Raji (cell line): ENCODE data around the gene ANO6.
A peak's percentile ranks its signal among the peaks of the same experiment; 100 is the strongest.

Experiments
- POLR2A ChIP-seq: IDR thresholded peaks from 2 replicates; pipeline ENCODE4 v1.6.1; 2011; ENCODE audit warnings: low read depth, low read length, control low read depth; ENCODE audit not compliant: insufficient read depth

ANO6 gene

GRCh38 chr12:45407981-45408728 is 192.3 kb downstream of the ANO6 start:
- peak; percentile 82 for TF ChIP-seq POLR2A

GRCh38 chr12:45408729-45409114 is 192.8 kb downstream of the ANO6 start:
- peak; percentile 56 for TF ChIP-seq POLR2A

GRCh38 chr12:45409966-45410365 is 194.1 kb downstream of the ANO6 start:
- 0 out of 2 replicates have a peak, but pooled peaks have one; percentile 24 for TF ChIP-seq POLR2A

GRCh38 chr12:45411626-45412025 is 195.7 kb downstream of the ANO6 start:
- TF ChIP-seq POLR2A = no peak; the same call in 1 of the 2 replicates

- peak; percentile 60 for TF ChIP-seq POLR2A
These were observed 199.5 kb downstream of the ANO6 start for GRCh38 chr12:45415393-45415817.

- no peak for TF ChIP-seq POLR2A
These were observed 200.2 kb downstream of the ANO6 start for GRCh38 chr12:45416126-45416525.

GRCh38 chr12:45418520-45418919 is 202.6 kb downstream of the ANO6 start:
- no peak for TF ChIP-seq POLR2A

GRCh38 chr12:45419317-45419814 is 203.5 kb downstream of the ANO6 start:
- no peak for TF ChIP-seq POLR2A

GRCh38 chr12:45421736-45422135 is 205.8 kb downstream of the ANO6 start:
- TF ChIP-seq POLR2A = no peak

- no peak for TF ChIP-seq POLR2A
These were observed 208.0 kb downstream of the ANO6 start for GRCh38 chr12:45423931-45424330.

GRCh38 chr12:45425426-45425825 is 209.5 kb downstream of the ANO6 start:
- TF ChIP-seq POLR2A = no peak

GRCh38 chr12:45426294-45426693 is 210.4 kb downstream of the ANO6 start:
- peak; percentile 71 for TF ChIP-seq POLR2A

- TF ChIP-seq POLR2A = peak; percentile 13; the same call in 1 of the 2 replicates
These were observed 211.1 kb downstream of the ANO6 start for GRCh38 chr12:45427042-45427441.

- TF ChIP-seq POLR2A = no peak
These were observed 213.9 kb downstream of the ANO6 start for GRCh38 chr12:45429831-45430230.

- no peak for TF ChIP-seq POLR2A
These were observed 215.2 kb downstream of the ANO6 start for GRCh38 chr12:45431126-45431525.

- no peak for TF ChIP-seq POLR2A
These were observed 216.8 kb downstream of the ANO6 start for GRCh38 chr12:45432710-45433109.

GRCh38 chr12:45433441-45433868 is 217.6 kb downstream of the ANO6 start:
- no peak for TF ChIP-seq POLR2A
